H9 (cell line): ENCODE data around the gene SPRYD4. TPM values are rescaled to one million over a fixed set of nuclear protein-coding genes. Genes with fewer than 3 reads are reported as not detected.

Experiments
- DNase-seq: peaks from one replicate; pipeline ENCODE4 v3.0.0-alpha.2; 2017
- H2AFZ ChIP-seq: one replicate; pipeline ENCODE4 v1.6.1; 2013; ENCODE audit warnings: mild to moderate bottlenecking, low read length, control low read depth, moderate library complexity
- H2AK5ac ChIP-seq: 2 replicates; pipeline ENCODE4 v1.6.1; 2013; ENCODE audit warnings: low read length, control low read depth, mixed read lengths; ENCODE audit not compliant: insufficient read length
- H2BK120ac ChIP-seq: one replicate; pipeline ENCODE4 v1.6.1; 2013; ENCODE audit warnings: low read depth, mild to moderate bottlenecking, low read length, control low read depth, inconsistent platforms; ENCODE audit not compliant: poor library complexity, severe bottlenecking
- H2BK12ac ChIP-seq: 2 replicates; pipeline ENCODE4 v1.6.1; 2013; ENCODE audit warnings: low read length, control low read depth, mixed read lengths, low read depth; ENCODE audit not compliant: insufficient read length
- H2BK15ac ChIP-seq: 2 replicates; pipeline ENCODE4 v1.6.1; 2013; ENCODE audit warnings: low read depth, low read length, control low read depth
- H2BK20ac ChIP-seq: one replicate; pipeline ENCODE4 v1.6.1; 2013; ENCODE audit warnings: low read depth, mild to moderate bottlenecking, low read length, control low read depth, inconsistent platforms; ENCODE audit not compliant: poor library complexity, severe bottlenecking
- H2BK5ac ChIP-seq: 2 replicates; pipeline ENCODE4 v1.6.1; 2013; ENCODE audit warnings: low read length, control low read depth, mixed read lengths; ENCODE audit not compliant: insufficient read length
- H3K14ac ChIP-seq: 2 replicates; pipeline ENCODE4 v1.6.1; 2013; ENCODE audit warnings: low read length, control low read depth; ENCODE audit not compliant: insufficient read depth
- H3K18ac ChIP-seq: 2 replicates; pipeline ENCODE4 v1.6.1; 2013; ENCODE audit warnings: low read depth, mild to moderate bottlenecking, mixed read lengths, low read length, control low read depth; ENCODE audit not compliant: insufficient read length
- H3K23ac ChIP-seq: 2 replicates; pipeline ENCODE4 v1.6.1; 2013; ENCODE audit warnings: low read length, control low read depth, mixed read lengths, low read depth; ENCODE audit not compliant: insufficient read length
- H3K23me2 ChIP-seq: 2 replicates; pipeline ENCODE4 v1.6.1; 2013; ENCODE audit warnings: low read depth, mild to moderate bottlenecking, mixed read lengths, low read length, control low read depth; ENCODE audit not compliant: insufficient read length, poor library complexity, severe bottlenecking
- H3K27ac ChIP-seq: 2 replicates; pipeline ENCODE4 v1.5.1; 2013; ENCODE audit warnings: low read length, control low read depth, mixed read lengths, low read depth; ENCODE audit not compliant: insufficient read length
- H3K27me3 ChIP-seq: 2 replicates; pipeline ENCODE4 v1.6.1; 2013; ENCODE audit warnings: low read length, control low read depth, inconsistent platforms; ENCODE audit not compliant: insufficient read depth
- H3K4ac ChIP-seq: 2 replicates; pipeline ENCODE4 v1.6.1; 2013; ENCODE audit warnings: low read depth, mild to moderate bottlenecking, control low read depth, inconsistent platforms, low read length, moderate library complexity
- H3K4me1 ChIP-seq: 2 replicates; pipeline ENCODE4 v1.6.1; 2013; ENCODE audit warnings: low read length, control low read depth, inconsistent platforms; ENCODE audit not compliant: insufficient read depth
- H3K4me2 ChIP-seq: 2 replicates; pipeline ENCODE4 v1.6.1; 2013; ENCODE audit warnings: low read length, control low read depth, mixed read lengths; ENCODE audit not compliant: insufficient read length, insufficient read depth
- H3K56ac ChIP-seq: 2 replicates; pipeline ENCODE4 v1.6.1; 2013; ENCODE audit warnings: low read depth, mild to moderate bottlenecking, mixed read lengths, low read length, control low read depth; ENCODE audit not compliant: insufficient read length
- H3K79me1 ChIP-seq: 2 replicates; pipeline ENCODE4 v1.6.1; 2013; ENCODE audit warnings: low read depth, mild to moderate bottlenecking, moderate library complexity, low read length, control low read depth, inconsistent platforms; ENCODE audit not compliant: insufficient read depth, poor library complexity, severe bottlenecking
- H3K79me2 ChIP-seq: 2 replicates; pipeline ENCODE4 v1.6.1; 2013; ENCODE audit warnings: low read length, control low read depth, inconsistent platforms; ENCODE audit not compliant: insufficient read depth
- H3K9ac ChIP-seq: 2 replicates; pipeline ENCODE4 v1.6.1; 2013; ENCODE audit warnings: low read length, control low read depth, mixed read lengths; ENCODE audit not compliant: insufficient read length; ENCODE audit errors: extremely low read depth
- H3K9me3 ChIP-seq: one replicate; pipeline ENCODE4 v1.6.1; 2013; ENCODE audit warnings: low read depth, low read length, inconsistent platforms; ENCODE audit not compliant: control insufficient read depth
- H3T11ph ChIP-seq: one replicate; pipeline ENCODE4 v1.6.1; 2013; ENCODE audit warnings: mild to moderate bottlenecking, low read length, control low read depth, inconsistent platforms
- H4K20me1 ChIP-seq: one replicate; pipeline ENCODE4 v1.6.1; 2013; ENCODE audit not compliant: control insufficient read depth, insufficient read length, insufficient read depth
- H4K5ac ChIP-seq: 2 replicates; pipeline ENCODE4 v1.6.1; 2013; ENCODE audit warnings: low read depth, mild to moderate bottlenecking, mixed read lengths, low read length, control low read depth; ENCODE audit not compliant: insufficient read length
- H4K8ac ChIP-seq: replicated peaks from 2 replicates; pipeline ENCODE4 v1.6.1; 2013; ENCODE audit warnings: low read length, control low read depth, mixed read lengths, low read depth; ENCODE audit not compliant: insufficient read length
- H4K91ac ChIP-seq: 2 replicates; pipeline ENCODE4 v1.6.1; 2013; ENCODE audit warnings: low read depth, mild to moderate bottlenecking, moderate library complexity, mixed read lengths, low read length, control low read depth; ENCODE audit not compliant: insufficient read length
- H3K27ac Mint-ChIP-seq, 3 experiments: 2 replicates in 2 of 3; 3 replicates in 1 of 3; pipeline ENCODE4 v1.8.0; 2020 to 2021; ENCODE audit warnings: mixed read lengths in 3 of 3, mild to moderate bottlenecking in 1 of 3, moderate library complexity in 1 of 3
- H3K27me3 Mint-ChIP-seq: 2 replicates; pipeline ENCODE4 v1.8.0; 2021; ENCODE audit warnings: low read depth, mild to moderate bottlenecking, moderate library complexity, mixed read lengths
- H3K36me3 Mint-ChIP-seq, 3 experiments: 2 replicates in 2 of 3; 3 replicates in 1 of 3; pipeline ENCODE4 v1.8.0; 2020 to 2021; ENCODE audit warnings: low read depth in 3 of 3, mixed read lengths in 3 of 3; ENCODE audit not compliant: insufficient read depth in 1 of 3
- H3K4me1 Mint-ChIP-seq, 2 experiments: 2 replicates each; pipeline ENCODE4 v1.8.0; 2020; ENCODE audit warnings: mixed read lengths in 2 of 2
- H3K4me3 Mint-ChIP-seq, 2 experiments: 2 replicates in 1 of 2; 3 replicates in 1 of 2; pipeline ENCODE4 v1.8.0; 2020 to 2021; ENCODE audit warnings: mild to moderate bottlenecking in 2 of 2, mixed read lengths in 2 of 2, moderate library complexity in 1 of 2
- H3K9me3 Mint-ChIP-seq, 2 experiments: 2 replicates in 1 of 2; 3 replicates in 1 of 2; pipeline ENCODE4 v1.8.0; 2020; ENCODE audit warnings: mild to moderate bottlenecking in 2 of 2, mixed read lengths in 2 of 2, moderate library complexity in 1 of 2
- WGBS: extraction: QIAGEN DNeasy Blood & Tissue Kit; methylation state at CpG from one replicate; pipeline ENCODE4 v1.1.7; 2013; ENCODE audit warnings: missing lambda C conversion rate, low lambda C conversion rate, mixed read lengths; ENCODE audit not compliant: insufficient read length; ENCODE audit errors: extremely low coverage; 5-methylcytosine and 5-hydroxymethylcytosine counted together
- total RNA-seq: library from RNA; stranded (reverse); gene quantifications from 2 replicates; pipeline ENCODE4 v1.2.1, GENCODE V29; 2021
- TF ChIP-seq, protein P1 (sequence below): fragments of 200-600 bp; sonication (generic); conservative IDR thresholded peaks from 3 replicates; pipeline ENCODE4 v1.8.0; 2021; ENCODE audit warnings: antibody characterized with exemption, mild to moderate bottlenecking

SPRYD4 gene
- total RNA-seq, 1 experiment from 2014 or later: 4.9 TPM

DNA sequence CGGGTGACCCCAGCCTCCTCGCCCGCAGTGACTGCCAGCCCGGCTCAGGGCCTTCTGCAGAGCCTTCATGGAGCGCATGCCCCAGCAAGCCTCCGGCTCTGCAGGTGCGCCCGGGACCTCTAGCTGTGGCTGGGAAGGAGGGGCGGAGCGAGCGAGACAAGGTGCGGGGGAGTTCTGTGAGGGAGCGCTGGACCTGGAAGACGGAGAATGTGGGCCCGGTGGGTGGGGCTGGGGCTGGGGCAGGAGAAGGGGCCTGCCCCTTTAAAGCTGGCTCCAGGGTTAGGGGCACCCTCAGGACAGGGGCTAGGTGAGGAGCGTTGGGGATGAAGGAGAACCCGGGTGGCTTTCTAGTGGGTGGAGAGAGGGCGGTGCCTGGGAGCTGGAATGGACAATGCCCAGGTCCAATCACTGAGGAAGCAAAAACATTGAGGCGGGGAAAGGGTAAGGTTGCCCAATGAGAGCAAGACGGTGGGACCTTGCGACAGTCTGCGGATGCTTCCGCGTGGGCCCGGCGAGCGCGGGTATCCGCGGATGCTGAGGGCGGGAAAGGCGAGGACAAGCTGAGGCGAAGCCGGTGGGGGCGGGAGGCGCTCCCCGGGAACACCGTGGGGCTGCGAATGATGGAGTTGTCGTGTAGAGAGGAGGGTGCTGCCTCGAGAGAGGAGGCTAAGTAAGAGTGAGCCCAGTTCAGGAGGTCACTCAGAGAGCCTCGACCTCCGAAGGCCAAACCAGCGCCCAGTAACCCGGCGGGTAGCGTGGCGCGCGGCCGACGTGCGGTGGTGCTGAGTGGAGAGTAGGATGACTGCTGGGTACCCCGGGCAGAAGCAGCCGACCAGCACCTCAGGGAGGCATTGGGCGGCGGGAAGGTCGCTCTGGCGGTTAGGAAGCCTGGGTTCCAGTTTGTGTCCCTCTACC, 19.9 kb downstream of the SPRYD4 start, which contains the start of gene GLS2:
Gene GLS2, minus strand, starts transcription at position 121 of the 915 bp plus-strand sequence. Its CDS starts 43 bp downstream, at position 78.
- peak within 1 kb of the TSS in 1 of 3 experiments; percentile 88; a peak in 2 of 7 replicates for H3K27ac Mint-ChIP-seq
- H4K8ac ChIP-seq: no peak within 1 kb of the TSS
- peak within 1 kb of the TSS; percentile 75 to 95 for H3K4me3 Mint-ChIP-seq
- no peak within 1 kb of the TSS for H2BK120ac ChIP-seq
- H3K9me3 ChIP-seq: no peaks in the 10 kb centered on the region
- peaks cover 3 to 8% (median 3%) of the 10 kb centered on the region in 3 experiments; a peak in 5 of 7 replicates for H3K36me3 Mint-ChIP-seq
- peaks cover 15 to 18% of the 10 kb centered on the region in 2 experiments for H3K9me3 Mint-ChIP-seq
- H3K9ac ChIP-seq: peak within 1 kb of the TSS; percentile 69
- H3K79me2 ChIP-seq: no peaks in the 10 kb centered on the region
- no peak within 1 kb of the TSS for H2AK5ac ChIP-seq
- H3K27ac ChIP-seq: no peak within 1 kb of the TSS
- no CpG with 5 or more reads among the region's 59 CpGs for WGBS
- no peak within 1 kb of the TSS for H4K91ac ChIP-seq
- no peak within 1 kb of the TSS for H3K56ac ChIP-seq
- no peaks in the 10 kb centered on the region for H3K4me1 ChIP-seq
- peak within 1 kb of the TSS; percentile 17 for H2AFZ ChIP-seq
- no peak within 1 kb of the TSS for H2BK15ac ChIP-seq
- no peaks in the 10 kb centered on the region for H3K79me1 ChIP-seq
- no peaks in the 10 kb centered on the region for H4K20me1 ChIP-seq
- peaks cover 11% of the 10 kb centered on the region for H3K23me2 ChIP-seq
- H3K23ac ChIP-seq: no peak within 1 kb of the TSS
- H3K14ac ChIP-seq: peak within 1 kb of the TSS; percentile 87; the same call in 1 of the 2 replicates
- TF ChIP-seq, protein P1, sequence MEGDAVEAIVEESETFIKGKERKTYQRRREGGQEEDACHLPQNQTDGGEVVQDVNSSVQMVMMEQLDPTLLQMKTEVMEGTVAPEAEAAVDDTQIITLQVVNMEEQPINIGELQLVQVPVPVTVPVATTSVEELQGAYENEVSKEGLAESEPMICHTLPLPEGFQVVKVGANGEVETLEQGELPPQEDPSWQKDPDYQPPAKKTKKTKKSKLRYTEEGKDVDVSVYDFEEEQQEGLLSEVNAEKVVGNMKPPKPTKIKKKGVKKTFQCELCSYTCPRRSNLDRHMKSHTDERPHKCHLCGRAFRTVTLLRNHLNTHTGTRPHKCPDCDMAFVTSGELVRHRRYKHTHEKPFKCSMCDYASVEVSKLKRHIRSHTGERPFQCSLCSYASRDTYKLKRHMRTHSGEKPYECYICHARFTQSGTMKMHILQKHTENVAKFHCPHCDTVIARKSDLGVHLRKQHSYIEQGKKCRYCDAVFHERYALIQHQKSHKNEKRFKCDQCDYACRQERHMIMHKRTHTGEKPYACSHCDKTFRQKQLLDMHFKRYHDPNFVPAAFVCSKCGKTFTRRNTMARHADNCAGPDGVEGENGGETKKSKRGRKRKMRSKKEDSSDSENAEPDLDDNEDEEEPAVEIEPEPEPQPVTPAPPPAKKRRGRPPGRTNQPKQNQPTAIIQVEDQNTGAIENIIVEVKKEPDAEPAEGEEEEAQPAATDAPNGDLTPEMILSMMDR: no peak
- H3K4me1 Mint-ChIP-seq: peaks cover 11 to 13% of the 10 kb centered on the region in 2 experiments
- no peak within 1 kb of the TSS for H4K5ac ChIP-seq
- no peak within 1 kb of the TSS for H3K4ac ChIP-seq
- no peak within 1 kb of the TSS for H3T11ph ChIP-seq
- no peak within 1 kb of the TSS for H2BK12ac ChIP-seq
- peaks cover 22% of the 10 kb centered on the region; the same call in 1 of the 2 replicates for H3K27me3 ChIP-seq
- peak within 1 kb of the TSS; percentile 85 for H3K4me2 ChIP-seq
- no peak within 1 kb of the TSS for H2BK20ac ChIP-seq
- peaks cover 59% of the 10 kb centered on the region for H3K27me3 Mint-ChIP-seq
- DNase-seq: peak; percentile 93
- peak within 1 kb of the TSS; percentile 85 for H3K18ac ChIP-seq
- no peak within 1 kb of the TSS for H2BK5ac ChIP-seq
